HG03565 (cell line): ENCODE data around the gene SEMA4D.

Source experiments
- ATAC-seq: cut with Tn5 transposase; IDR thresholded peaks from one replicate; pipeline ENCODE4 v1.9.1; 2021; ENCODE audit warnings: mild to moderate bottlenecking, moderate library complexity; ENCODE audit not compliant: unreplicated experiment

The SEMA4D gene

GRCh38 chr9:89528540-89528939, 30.6 kb upstream of the SEMA4D start:
- ATAC-seq, result no peak

GRCh38 chr9:89528131-89528530, 30.2 kb upstream of the SEMA4D start:
- no peak for ATAC-seq

GRCh38 chr9:89527084-89527483, 29.2 kb upstream of the SEMA4D start:
- no peak for ATAC-seq

- ATAC-seq, result no peak
These were observed 28.8 kb upstream of the SEMA4D start for GRCh38 chr9:89526667-89527066.

GRCh38 chr9:89525446-89526374, 27.8 kb upstream of the SEMA4D start:
- no peak for ATAC-seq

- ATAC-seq, result no peak
These were observed 27.1 kb upstream of the SEMA4D start for GRCh38 chr9:89524963-89525362.

- no peak for ATAC-seq
These were observed 26.0 kb upstream of the SEMA4D start for GRCh38 chr9:89523948-89524347.

- no peak for ATAC-seq
These were observed 25.0 kb upstream of the SEMA4D start for GRCh38 chr9:89522959-89523285.

GRCh38 chr9:89522261-89522958, 24.5 kb upstream of the SEMA4D start:
- ATAC-seq, result peak; percentile 75

- ATAC-seq, result no peak
These were observed 21.5 kb upstream of the SEMA4D start for GRCh38 chr9:89519366-89519805.

- no peak for ATAC-seq
These were observed 20.8 kb upstream of the SEMA4D start for GRCh38 chr9:89518466-89519365.

- no peak for ATAC-seq
These were observed 17.5 kb upstream of the SEMA4D start for GRCh38 chr9:89515416-89515815.

- no peak for ATAC-seq
These were observed 17.0 kb upstream of the SEMA4D start for GRCh38 chr9:89514956-89515355.

- no peak for ATAC-seq
These were observed 16.4 kb upstream of the SEMA4D start for GRCh38 chr9:89514337-89514736.

- no peak for ATAC-seq
These were observed 15.9 kb upstream of the SEMA4D start for GRCh38 chr9:89513837-89514236.

- ATAC-seq, result no peak
These were observed 14.5 kb upstream of the SEMA4D start for GRCh38 chr9:89512382-89512781.

GRCh38 chr9:89508951-89509615, 11.2 kb upstream of the SEMA4D start:
- ATAC-seq, result no peak

- ATAC-seq, result no peak
These were observed 8.0 kb upstream of the SEMA4D start for GRCh38 chr9:89505911-89506310.

- ATAC-seq, result no peak
These were observed 7.1 kb upstream of the SEMA4D start for GRCh38 chr9:89505048-89505447.

GRCh38 chr9:89502671-89503070, 4.8 kb upstream of the SEMA4D start:
- no peak for ATAC-seq
